KOPT-K1 (cell line): ENCODE measurements around the gene DLX5.

Source experiments
- H3K27ac ChIP-seq: fragments of 200-600 bp; sonication (generic); 2 replicates; pipeline ENCODE4 v1.5.1; 2016; ENCODE audit warnings: antibody characterized with exemption, mild to moderate bottlenecking, low read depth, low read length; ENCODE audit not compliant: poor library complexity, severe bottlenecking
- H3K36me3 ChIP-seq: fragments of 200-600 bp; sonication (generic); 2 replicates; pipeline ENCODE4 v1.5.1; 2017; ENCODE audit warnings: antibody characterized with exemption, mild to moderate bottlenecking, low read length, moderate library complexity; ENCODE audit not compliant: insufficient read depth
- H3K9me3 ChIP-seq: fragments of 200-600 bp; sonication (generic); 2 replicates; pipeline ENCODE4 v1.5.1; 2017; ENCODE audit warnings: antibody characterized with exemption, low read length, mild to moderate bottlenecking; ENCODE audit not compliant: insufficient read depth, poor library complexity, severe bottlenecking

DLX5 gene

DNA sequence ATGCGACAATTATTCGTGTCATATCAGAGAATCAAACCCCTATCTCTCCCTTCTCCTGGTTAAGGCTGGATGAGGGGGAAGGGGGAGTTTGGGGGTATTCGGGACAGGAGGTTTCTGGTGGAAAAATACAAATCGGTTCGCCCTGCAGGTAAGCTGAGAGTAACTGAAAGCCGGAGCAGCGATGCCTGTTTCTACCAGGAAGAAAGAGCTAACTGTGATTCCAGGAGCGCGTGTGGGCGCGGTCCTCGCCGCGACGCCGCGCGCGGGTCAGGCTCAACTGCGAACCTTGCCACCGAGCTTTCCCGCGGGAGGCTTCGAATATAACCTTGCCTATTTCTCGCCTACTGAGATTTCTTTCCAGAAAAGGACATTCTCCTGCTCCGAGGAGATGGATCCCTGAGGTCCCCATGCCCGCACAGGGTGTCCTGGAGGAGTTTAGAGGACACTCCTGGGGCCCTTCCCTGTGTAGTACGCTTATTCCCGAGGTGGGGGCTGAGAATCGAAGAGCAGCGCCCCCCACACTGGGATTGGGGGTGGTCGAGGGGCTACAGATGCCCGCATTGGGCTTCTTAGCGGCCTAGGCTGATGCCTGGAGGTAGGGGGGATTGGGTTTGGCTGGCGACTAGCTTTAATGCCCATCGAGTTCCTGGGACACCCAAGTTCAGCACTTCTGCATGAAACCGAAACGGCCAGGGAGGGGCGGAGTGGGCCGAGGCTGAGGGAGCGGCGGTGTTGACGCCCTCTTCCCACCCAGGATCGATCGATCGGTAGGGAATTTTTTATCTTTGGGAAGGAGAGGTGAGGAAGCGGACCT lies 32.2 kb downstream of the DLX5 start:
- Histone ChIP-seq H3K27ac (no peak overlapping the region), H3K9me3 (peaks cover 8% of the 10 kb centered on the region), H3K36me3 (no peaks in the 10 kb centered on the region)

DNA sequence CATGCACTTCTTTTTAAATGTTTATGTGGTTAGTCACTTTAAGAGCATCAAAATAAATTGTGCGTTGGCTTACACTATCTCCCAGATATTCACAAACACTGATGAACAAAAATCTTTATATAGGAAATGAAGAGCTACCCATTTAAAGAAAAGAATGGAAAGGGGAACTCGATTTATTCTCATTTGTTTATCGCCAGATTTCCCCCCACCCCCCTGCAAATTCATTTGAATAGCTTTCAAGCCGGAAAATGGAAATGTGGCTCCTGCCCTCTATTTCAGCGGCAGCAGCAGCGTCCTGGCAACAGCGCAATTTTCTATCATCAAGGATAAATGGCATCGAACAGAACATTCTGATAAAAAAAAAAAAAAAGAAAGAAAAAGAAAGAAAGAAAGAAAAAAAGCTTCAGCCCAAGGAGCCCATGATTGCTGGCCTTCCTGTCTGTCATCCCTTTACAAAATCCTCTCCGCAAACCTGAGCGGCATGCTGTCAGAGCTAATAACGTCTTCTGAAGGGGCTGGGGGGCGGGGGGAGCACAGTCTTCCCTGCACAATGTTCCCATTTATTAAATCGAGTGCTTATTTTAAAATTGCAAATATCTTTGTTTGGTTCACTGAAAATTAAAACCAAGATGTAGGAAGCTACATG lies 33.0 kb downstream of the DLX5 start:
- Histone ChIP-seq H3K27ac (no peak overlapping the region), H3K9me3 (peaks cover 8% of the 10 kb centered on the region), H3K36me3 (no peaks in the 10 kb centered on the region)

DNA sequence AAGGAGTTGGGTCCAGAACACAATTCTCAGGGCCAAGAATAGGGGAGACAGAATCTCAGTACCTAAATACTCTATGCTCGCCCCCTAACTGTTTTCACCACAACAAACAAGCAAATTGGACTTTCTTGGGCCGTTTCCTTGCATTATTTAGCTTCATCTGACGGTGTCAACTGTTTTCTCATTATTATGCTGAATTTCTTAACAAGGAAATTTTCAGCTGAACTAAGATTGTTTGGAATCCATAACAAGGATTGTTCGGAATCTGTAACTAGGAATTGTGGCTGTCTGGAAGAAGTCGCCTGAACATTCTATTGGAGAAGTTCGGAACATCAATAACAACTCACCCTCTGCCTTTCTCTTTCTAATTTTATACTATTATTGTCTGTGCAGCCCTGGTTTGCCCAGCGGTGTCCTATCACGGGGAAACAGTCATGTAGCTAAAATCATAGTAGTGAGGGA lies 34.7 kb downstream of the DLX5 start:
- no peaks in the 10 kb centered on the region for H3K36me3 ChIP-seq
- no peak overlapping the region for H3K27ac ChIP-seq
- peaks cover 8% of the 10 kb centered on the region for H3K9me3 ChIP-seq

DNA sequence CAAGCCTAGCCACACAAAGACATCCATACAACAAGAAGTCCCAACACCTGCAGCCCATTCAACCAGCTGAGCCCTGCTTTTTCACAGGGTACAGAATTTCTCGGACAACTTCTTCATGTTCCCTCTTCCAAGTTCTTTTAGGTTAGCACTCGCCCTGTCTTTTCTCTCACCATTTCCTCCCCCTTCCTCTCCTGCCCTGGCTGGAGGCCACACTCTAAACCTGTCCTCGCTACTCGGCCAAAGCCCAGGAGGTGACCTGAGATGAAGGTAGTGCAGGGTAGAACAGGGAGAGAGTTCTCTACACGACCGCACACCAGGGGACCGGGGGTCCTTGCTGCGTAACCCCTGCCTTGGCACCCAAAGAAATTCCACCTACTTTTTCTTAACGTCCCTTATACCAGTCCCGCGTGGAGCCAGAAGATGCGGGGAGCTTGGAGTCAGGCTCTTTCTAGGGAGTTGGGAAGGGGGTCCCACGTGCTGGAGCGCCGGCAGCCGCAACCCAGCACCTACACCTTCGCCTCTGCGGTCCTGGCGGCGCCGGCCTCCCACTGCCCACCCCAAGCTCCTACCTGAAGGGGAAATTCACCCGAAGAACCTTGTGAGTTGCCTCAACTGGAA lies 35.3 kb downstream of the DLX5 start:
- no peak overlapping the region for H3K27ac ChIP-seq
- H3K36me3 ChIP-seq = no peaks in the 10 kb centered on the region
- peaks cover 8% of the 10 kb centered on the region for H3K9me3 ChIP-seq

DNA sequence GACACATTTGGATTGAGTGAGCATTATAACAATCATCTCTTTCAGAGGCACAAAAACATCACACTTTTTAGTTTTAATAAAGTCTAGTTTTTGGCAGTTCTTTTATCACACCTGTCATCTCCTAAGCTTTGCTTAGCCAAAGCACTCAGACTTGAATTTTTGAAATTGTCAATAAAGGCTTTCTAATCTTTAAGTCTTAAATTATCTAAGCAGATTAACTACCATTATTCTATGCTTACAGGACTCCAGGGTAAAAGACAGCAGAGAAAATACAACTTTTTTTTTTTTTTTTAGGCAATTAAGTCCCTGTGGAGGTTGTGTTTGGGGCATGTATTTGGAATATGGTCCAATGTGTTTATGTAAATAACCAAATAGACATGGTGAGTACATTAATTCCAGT lies 36.9 kb downstream of the DLX5 start:
- Histone ChIP-seq H3K9me3 (peaks cover 8% of the 10 kb centered on the region), H3K36me3 (no peaks in the 10 kb centered on the region), H3K27ac (no peak overlapping the region)

DNA sequence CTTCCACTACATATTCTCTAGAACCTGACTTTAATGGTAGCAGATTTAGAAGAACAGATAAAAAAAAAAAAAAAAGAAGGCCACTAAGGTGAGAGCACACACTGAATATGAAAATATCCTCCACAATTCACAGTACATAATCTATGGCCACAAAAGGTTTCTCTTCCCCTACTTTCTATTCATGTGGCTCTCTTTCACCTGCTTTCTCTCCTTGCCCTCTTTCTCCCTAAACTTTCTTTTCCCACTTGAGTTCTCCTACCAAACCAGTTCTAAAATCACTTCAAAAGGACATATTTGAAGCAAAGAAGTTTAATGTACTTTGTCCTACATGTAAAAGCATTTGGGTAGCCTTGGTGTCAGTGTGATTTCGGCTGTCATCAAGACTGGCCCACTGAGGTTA lies 37.7 kb downstream of the DLX5 start:
- Histone ChIP-seq H3K27ac (no peak overlapping the region), H3K9me3 (peaks cover under 1% of the 10 kb centered on the region), H3K36me3 (no peaks in the 10 kb centered on the region)

DNA sequence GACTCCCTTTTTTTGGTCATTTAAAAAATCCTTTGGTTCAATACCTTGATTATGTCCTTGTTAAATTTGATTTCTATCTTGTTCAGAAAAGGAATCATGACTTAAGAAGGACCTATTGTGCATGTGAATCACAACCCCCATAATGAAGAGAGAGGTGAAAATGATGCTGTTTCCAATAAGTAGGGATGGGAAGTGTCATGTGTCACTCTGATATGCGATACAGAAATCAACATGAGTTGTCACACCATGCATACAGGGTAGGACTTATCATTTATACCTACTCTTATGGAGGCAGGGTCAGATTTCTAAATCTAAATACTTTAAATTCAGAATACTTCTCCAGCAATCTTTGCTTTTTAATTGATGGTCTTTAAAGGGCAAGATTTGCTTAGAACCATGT lies 38.6 kb downstream of the DLX5 start:
- no peaks in the 10 kb centered on the region for H3K36me3 ChIP-seq
- H3K27ac ChIP-seq = no peak overlapping the region
- no peaks in the 10 kb centered on the region for H3K9me3 ChIP-seq

DNA sequence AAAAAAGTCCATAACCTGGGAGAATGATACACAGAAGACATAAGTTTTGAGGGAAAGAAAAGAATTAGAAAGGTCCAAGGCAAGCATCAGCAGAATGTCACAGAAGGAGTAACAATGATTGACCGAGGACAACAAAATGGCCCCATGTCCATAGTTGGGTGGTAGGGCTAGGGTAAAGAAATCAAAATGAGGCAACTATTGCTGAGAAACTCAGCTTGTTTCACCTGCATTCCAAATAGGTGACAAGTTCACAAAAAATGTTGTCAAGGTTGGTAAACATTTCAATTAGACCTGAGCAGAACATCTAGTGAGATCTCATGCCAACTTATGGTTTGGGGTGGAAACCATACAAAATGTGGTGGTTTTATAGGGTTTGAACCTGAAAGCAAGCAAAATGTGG lies 42.0 kb downstream of the DLX5 start:
- Histone ChIP-seq H3K27ac (no peak overlapping the region), H3K36me3 (no peaks in the 10 kb centered on the region), H3K9me3 (no peaks in the 10 kb centered on the region)

DNA sequence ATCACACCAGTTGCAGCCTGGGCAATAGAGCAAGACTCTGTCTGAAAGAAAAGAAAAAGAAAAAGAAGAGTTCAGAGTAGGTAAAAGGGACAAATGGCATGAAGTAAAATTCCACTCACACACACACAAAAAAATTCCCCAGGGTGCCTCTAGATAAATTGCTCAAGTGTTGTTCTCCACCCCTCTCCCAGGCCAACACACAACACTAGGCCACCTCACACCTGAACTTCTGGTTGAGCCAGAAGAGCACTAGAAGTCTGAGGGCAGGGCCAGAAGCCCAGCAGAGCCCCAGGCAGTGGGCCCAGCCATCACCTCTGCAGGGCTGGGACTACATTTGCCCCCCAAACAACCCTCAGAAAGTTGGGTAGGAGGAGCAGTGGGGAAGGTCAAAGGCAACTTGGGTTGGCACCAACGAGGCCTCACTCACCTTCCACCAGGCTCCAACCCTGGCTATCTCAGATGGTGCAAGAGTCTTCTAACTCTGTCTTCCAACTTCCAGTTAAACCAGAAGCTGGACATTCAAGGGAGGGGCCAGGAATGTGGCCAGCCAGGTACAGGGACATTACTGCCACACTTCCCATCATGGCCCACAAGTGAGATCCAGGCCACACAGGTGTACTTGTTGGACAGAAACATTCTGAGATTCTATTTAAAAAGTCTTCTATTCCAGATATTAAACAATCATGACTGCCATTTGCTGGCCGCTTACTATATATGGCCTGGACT lies 44.9 kb downstream of the DLX5 start:
- H3K36me3 ChIP-seq = no peaks in the 10 kb centered on the region
- H3K27ac ChIP-seq = no peak overlapping the region
- H3K9me3 ChIP-seq = no peaks in the 10 kb centered on the region

DNA sequence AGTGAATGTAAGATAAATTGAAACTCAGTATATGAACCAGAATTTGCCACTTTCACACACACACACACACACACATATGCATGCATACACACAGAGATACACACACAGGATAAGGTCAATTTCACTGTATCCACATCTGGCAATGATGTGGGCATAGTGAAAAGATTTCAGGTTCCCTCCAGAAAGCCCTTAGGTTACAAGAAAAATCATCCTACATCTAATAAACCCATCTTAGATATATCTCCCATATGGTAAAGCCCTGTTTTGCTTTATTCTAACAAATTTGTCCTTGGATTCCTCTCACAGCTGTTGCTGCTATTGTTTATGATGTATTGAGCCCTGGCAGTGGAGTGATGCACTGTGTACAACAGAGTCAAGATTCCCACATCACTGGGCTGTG lies 47.2 kb downstream of the DLX5 start:
- Histone ChIP-seq H3K36me3 (no peaks in the 10 kb centered on the region), H3K27ac (no peak overlapping the region), H3K9me3 (no peaks in the 10 kb centered on the region)

DNA sequence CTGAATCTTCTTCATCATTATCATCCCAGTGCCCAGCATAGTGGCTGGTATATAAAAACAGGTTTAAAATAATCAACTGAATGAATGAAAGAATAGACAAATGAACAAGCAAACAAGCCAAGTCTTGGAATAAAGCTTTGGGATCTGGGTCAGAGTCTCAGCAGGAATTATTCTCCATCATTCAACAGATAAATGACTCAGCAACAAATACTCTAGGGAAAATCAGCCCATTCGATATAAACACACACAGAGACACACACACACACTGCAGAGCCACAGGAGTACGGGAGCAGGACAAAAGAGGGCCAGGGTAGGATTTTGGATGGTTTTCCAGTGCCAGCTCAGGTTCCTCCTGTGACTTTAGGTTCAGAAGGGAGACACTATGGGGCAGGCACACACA lies 48.5 kb downstream of the DLX5 start:
- Histone ChIP-seq H3K36me3 (no peaks in the 10 kb centered on the region), H3K9me3 (no peaks in the 10 kb centered on the region), H3K27ac (no peak overlapping the region)

DNA sequence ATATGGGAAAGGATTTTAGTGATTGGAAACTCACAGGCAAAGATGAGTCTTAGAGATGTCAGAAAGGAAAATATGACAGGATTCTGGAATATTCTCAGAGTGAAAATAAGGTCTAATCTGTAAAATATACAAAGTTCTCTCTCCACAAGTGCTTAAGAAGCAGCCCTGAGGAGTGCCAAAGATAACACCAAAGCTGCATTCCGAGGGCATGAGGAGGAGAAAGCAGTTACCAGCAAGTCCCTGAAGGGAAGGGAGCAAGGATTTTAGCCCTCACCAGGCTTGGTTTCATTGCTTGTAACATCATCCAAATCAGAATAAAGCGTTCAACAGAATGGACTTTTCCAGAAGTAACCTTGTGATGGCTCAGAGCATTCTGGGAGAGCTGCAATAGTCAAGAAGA lies 50.6 kb downstream of the DLX5 start:
- Histone ChIP-seq H3K36me3 (no peaks in the 10 kb centered on the region), H3K9me3 (no peaks in the 10 kb centered on the region), H3K27ac (no peak overlapping the region)

DNA sequence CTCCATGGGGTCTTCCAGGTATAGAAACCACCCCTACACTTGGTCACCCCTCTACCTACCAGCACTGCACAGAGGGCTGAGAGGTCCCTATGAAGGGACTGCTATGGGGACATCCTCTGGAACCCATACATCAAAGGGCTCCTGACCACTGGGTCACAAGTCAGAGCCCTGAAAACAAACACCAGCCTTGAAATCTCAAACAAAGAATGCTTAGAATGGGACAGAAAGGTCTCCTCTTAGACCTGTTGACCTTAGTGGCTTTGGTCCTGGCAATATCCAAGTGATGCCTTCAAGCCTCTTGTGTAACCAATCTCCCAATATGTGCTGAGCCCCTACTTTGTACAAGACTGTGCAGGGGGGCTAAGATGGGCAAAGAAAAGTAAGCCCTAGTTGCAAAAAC lies 53.9 kb downstream of the DLX5 start:
- H3K36me3 ChIP-seq = no peaks in the 10 kb centered on the region
- no peak overlapping the region for H3K27ac ChIP-seq
- H3K9me3 ChIP-seq = no peaks in the 10 kb centered on the region
